IMR-90 (cell line): ENCODE data around the gene CCNJL. TPM values are rescaled to one million over a fixed set of nuclear protein-coding genes. Genes with fewer than 3 reads are reported as not detected.

Source experiments
- ATAC-seq: fragments of 200-7000 bp; cut with Tn5 transposase; 2 replicates; pipeline ENCODE4 v1.9.1; 2020; ENCODE audit warnings: low read depth, mild to moderate bottlenecking, moderate library complexity
- BruUV-seq: library from RNA; stranded (reverse); fragments of 400-500 nt; replicated peaks from 2 replicates; lab custom pipeline; 2021; lab: Mats Ljungman, UMichigan
- CTCF ChIA-PET: fragments of 300-600 bp; formaldehyde crosslinking; extraction: SDS; loops from one replicate; lab custom pipeline; 2021; ENCODE audit warnings: antibody characterized with exemption; lab: Yijun Ruan, JAX
- POLR2A ChIA-PET: fragments of 300-600 bp; sonication (Branson Sonifier 250); formaldehyde crosslinking; loops from one replicate; lab custom pipeline; 2022; ENCODE audit warnings: antibody characterized with exemption; ENCODE audit not compliant: unreplicated experiment; lab: Charles Lee
- DNase-seq: peaks from one replicate; pipeline ENCODE4 v3.0.0; 2013
- H2AFZ ChIP-seq: replicated peaks from 2 replicates; pipeline ENCODE3; 2013; ENCODE audit warnings: low read length, mild to moderate bottlenecking; ENCODE audit not compliant: poor library complexity
- H2AK5ac ChIP-seq: 2 replicates; pipeline ENCODE4 v1.6.1; 2013; ENCODE audit warnings: low read depth, low read length, inconsistent platforms
- H2AK9ac ChIP-seq: replicated peaks from 2 replicates; pipeline ENCODE3; 2013; ENCODE audit warnings: mild to moderate bottlenecking, low read depth, low read length, moderate library complexity; ENCODE audit not compliant: poor library complexity
- H2BK120ac ChIP-seq: 2 replicates; pipeline ENCODE4 v1.6.1; 2013; ENCODE audit warnings: low read depth, low read length, inconsistent platforms
- H2BK15ac ChIP-seq: 3 replicates; pipeline ENCODE4 v1.6.1; 2013; ENCODE audit warnings: low read depth, low read length, inconsistent platforms
- H2BK20ac ChIP-seq: 2 replicates; pipeline ENCODE4 v1.6.1; 2013; ENCODE audit warnings: low read depth, mild to moderate bottlenecking, inconsistent platforms, low read length, moderate library complexity
- H2BK5ac ChIP-seq: 2 replicates; pipeline ENCODE4 v1.6.1; 2013; ENCODE audit warnings: mild to moderate bottlenecking, low read depth, low read length, inconsistent platforms; ENCODE audit not compliant: poor library complexity, severe bottlenecking
- H3K14ac ChIP-seq: replicated peaks from 2 replicates; pipeline ENCODE4 v1.6.1; 2013; ENCODE audit warnings: low read depth, low read length, inconsistent platforms
- H3K18ac ChIP-seq: 2 replicates; pipeline ENCODE4 v1.6.1; 2013; ENCODE audit warnings: low read depth, low read length, control low read depth
- H3K23ac ChIP-seq: 2 replicates; pipeline ENCODE4 v1.6.1; 2013; ENCODE audit warnings: low read depth, low read length, inconsistent platforms
- H3K27ac ChIP-seq: 2 replicates; pipeline ENCODE4 v1.5.1; 2013; ENCODE audit warnings: mild to moderate bottlenecking, control low read depth, low read length; ENCODE audit not compliant: insufficient read depth
- H3K27me3 ChIP-seq: 2 replicates; pipeline ENCODE4 v1.6.1; 2013; ENCODE audit warnings: low read length; ENCODE audit not compliant: control insufficient read depth, insufficient read depth
- H3K36me3 ChIP-seq: 2 replicates; pipeline ENCODE4 v1.6.1; 2013; ENCODE audit warnings: low read length, mixed read lengths; ENCODE audit not compliant: control insufficient read depth, insufficient read depth
- H3K4ac ChIP-seq: 2 replicates; pipeline ENCODE4 v1.6.1; 2013; ENCODE audit warnings: low read depth, low read length, inconsistent platforms
- H3K4me1 ChIP-seq: 2 replicates; pipeline ENCODE4 v1.6.1; 2013; ENCODE audit warnings: low read length, mixed read lengths; ENCODE audit not compliant: control insufficient read depth, insufficient read depth
- H3K4me2 ChIP-seq: 2 replicates; pipeline ENCODE4 v1.6.1; 2013; ENCODE audit warnings: low read depth, mild to moderate bottlenecking, control low read depth, low read length, moderate library complexity
- H3K4me3 ChIP-seq: 2 replicates; pipeline ENCODE4 v1.5.1; 2013; ENCODE audit warnings: low read depth, mild to moderate bottlenecking, control low read depth, low read length, moderate library complexity; ENCODE audit not compliant: insufficient read depth
- H3K56ac ChIP-seq: 2 replicates; pipeline ENCODE4 v1.6.1; 2013; ENCODE audit warnings: low read length, inconsistent platforms; ENCODE audit not compliant: insufficient read depth; ENCODE audit errors: extremely low read depth
- H3K79me1 ChIP-seq, 2 experiments: 2 replicates each; pipeline ENCODE4 v1.6.1; 2013; ENCODE audit warnings: low read length in 2 of 2, inconsistent platforms in 1 of 2, low read depth in 1 of 2
- H3K9ac ChIP-seq: 2 replicates; pipeline ENCODE4 v1.6.1; 2013; ENCODE audit warnings: low read depth, low read length, control low read depth
- H3K9me1 ChIP-seq: 2 replicates; pipeline ENCODE4 v1.6.1; 2013; ENCODE audit warnings: low read length, inconsistent platforms; ENCODE audit not compliant: insufficient read depth
- H3K9me3 ChIP-seq: 2 replicates; pipeline ENCODE4 v1.6.1; 2013; ENCODE audit warnings: low read length; ENCODE audit not compliant: control insufficient read depth, insufficient read depth
- H4K20me1 ChIP-seq: 2 replicates; pipeline ENCODE4 v1.6.1; 2013; ENCODE audit warnings: low read length, inconsistent platforms; ENCODE audit not compliant: insufficient read depth
- H4K5ac ChIP-seq: 2 replicates; pipeline ENCODE4 v1.6.1; 2013; ENCODE audit warnings: mild to moderate bottlenecking, low read depth, low read length, control low read depth
- H4K8ac ChIP-seq, 2 experiments: 2 replicates each; pipeline ENCODE4 v1.6.1; 2013; ENCODE audit warnings: low read depth in 2 of 2, low read length in 2 of 2, control low read depth in 1 of 2, inconsistent platforms in 1 of 2
- H4K91ac ChIP-seq: 2 replicates; pipeline ENCODE4 v1.6.1; 2013; ENCODE audit warnings: low read depth, low read length, inconsistent platforms; ENCODE audit not compliant: insufficient read depth
- BHLHE40 ChIP-seq: fragments of 150-350 bp; IDR thresholded peaks from 2 replicates; pipeline ENCODE4 v1.6.1; 2016; ENCODE audit warnings: mild to moderate bottlenecking, low read depth, low read length
- FOS ChIP-seq: fragments of 150-350 bp; IDR thresholded peaks from 2 replicates; pipeline ENCODE4 v1.6.1; 2016; ENCODE audit warnings: low read depth, low read length
- MXI1 ChIP-seq: IDR thresholded peaks from 2 replicates; pipeline ENCODE4 v1.6.1; 2012; ENCODE audit warnings: low read depth, mild to moderate bottlenecking, low read length, moderate library complexity, borderline replicate concordance
- NFE2L2 ChIP-seq: fragments of 150-350 bp; IDR thresholded peaks from 2 replicates; pipeline ENCODE4 v1.6.1; 2016; ENCODE audit warnings: low read depth, mild to moderate bottlenecking, low read length
- POLR2A ChIP-seq: IDR thresholded peaks from 2 replicates; pipeline ENCODE4 v1.6.1; 2012; ENCODE audit warnings: mild to moderate bottlenecking, low read depth, low read length
- RFX5 ChIP-seq: IDR thresholded peaks from 2 replicates; pipeline ENCODE4 v1.8.0; 2012; ENCODE audit warnings: low read depth, mild to moderate bottlenecking, low read length, moderate library complexity
- SMC3 ChIP-seq: fragments of 150-350 bp; IDR thresholded peaks from 2 replicates; pipeline ENCODE4 v1.6.1; 2016; ENCODE audit warnings: low read depth, mild to moderate bottlenecking, antibody characterized with exemption, low read length, moderate library complexity
- USF2 ChIP-seq: fragments of 150-350 bp; IDR thresholded peaks from 2 replicates; pipeline ENCODE4 v1.6.1; 2017; ENCODE audit warnings: mild to moderate bottlenecking, antibody characterized with exemption, low read length, low read depth
- WGBS, 2 experiments: methylation state at CpG; one replicate each; pipeline versions ENCODE4 v1.1.5 to v1.1.7; 2013; ENCODE audit warnings: missing lambda C conversion rate in 2 of 2; ENCODE audit not compliant: insufficient read length in 1 of 2; ENCODE audit errors: extremely low coverage in 2 of 2; 5-methylcytosine and 5-hydroxymethylcytosine counted together
- dilution Hi-C: fragments of 300-500 bp; cut with HindIII; formaldehyde crosslinking; loops from one replicate; pipeline ENCODE4 v1.14.3; 2018; ENCODE audit warnings: low sequenced_read_pairs; ENCODE audit not compliant: unreplicated experiment
- in situ Hi-C: fragments of 300-500 bp; cut with MboI; formaldehyde crosslinking; loops from 3 replicates; pipeline ENCODE4 v1.14.3; 2019; ENCODE audit warnings: low sequenced_read_pairs, inconsistent platforms, mixed read lengths
- intact Hi-C: fragments of 100-400 bp; cut with micrococcal nuclease; formaldehyde crosslinking; loops from 2 replicates; pipeline ENCODE4 v1.10.0; 2022
- polyA plus RNA-seq, 3 experiments: library from polyadenylated mRNA; depleted of rRNA; stranded (reverse); fragments of >200 nt; gene quantifications; 2 replicates each; pipeline ENCODE4 v1.2.3, GENCODE V29; 2012; ENCODE audit warnings: low replicate concordance in 1 of 3
- total RNA-seq: library from RNA; depleted of rRNA; stranded (reverse); fragments of >200 nt; gene quantifications from 2 replicates; pipeline ENCODE4 v1.2.3, GENCODE V29; 2012
- TF ChIP-seq, protein P1 (sequence below): fragments of 150-350 bp; IDR thresholded peaks from 2 replicates; pipeline ENCODE4 v1.6.1; 2016; ENCODE audit warnings: low read depth, mild to moderate bottlenecking, low read length, moderate library complexity, borderline replicate concordance
- TF ChIP-seq, protein P2 (sequence below): conservative IDR thresholded peaks from 2 replicates; pipeline ENCODE4 v1.5.1; 2012; ENCODE audit warnings: mild to moderate bottlenecking, low read depth, low read length, improper control_type of control experiment

Gene CCNJL
- total and polyA plus RNA-seq, 2 of the 4 experiments (the other 2 are of a cell fraction), result 2.0 to 3.8 TPM

- no peak overlapping the region for H2AK5ac ChIP-seq
- H3K4me2 ChIP-seq, result no peak overlapping the region
- H3K23ac ChIP-seq, result no peak overlapping the region
- H2BK15ac ChIP-seq, result no peak overlapping the region
- no peaks in the 10 kb centered on the region for H3K27me3 ChIP-seq
- H3K9me1 ChIP-seq, result peaks cover 4% of the 10 kb centered on the region; the same call in 1 of the 2 replicates
- no peak overlapping the region for H3K4me3 ChIP-seq
- H4K91ac ChIP-seq, result no peak overlapping the region
- no peak overlapping the region for H2AFZ ChIP-seq
- in situ Hi-C loops, result no loop called here
- dilution Hi-C loops, result no loop called here
- no peak overlapping the region for H4K8ac ChIP-seq
- H3K27ac ChIP-seq, result no peak overlapping the region
- WGBS, 2 experiments, result 90% methylated on average over 2 of the region's 4 CpGs; no CpG with 5 or more reads in 1 of the 2 experiments
- peaks cover 23 to 28% of the 10 kb centered on the region in 2 experiments for H3K79me1 ChIP-seq
- no peak overlapping the region for H3K18ac ChIP-seq
- H3K9me3 ChIP-seq, result no peaks in the 10 kb centered on the region
- POLR2A ChIA-PET, result no interaction called here
- ATAC-seq (no peak), DNase-seq (no peak)
- H3K36me3 ChIP-seq, result no peaks in the 10 kb centered on the region
- no peaks in the 10 kb centered on the region; the same call in 1 of the 2 replicates for H4K20me1 ChIP-seq
- H3K56ac ChIP-seq, result no peak overlapping the region
- H3K9ac ChIP-seq, result no peak overlapping the region
- H3K14ac ChIP-seq, result no peak overlapping the region
- intact Hi-C loops, result no loop called here
- no peak overlapping the region for H2BK120ac ChIP-seq
- TF ChIP-seq NFE2L2 (no peak), FOS (no peak), USF2 (no peak), RFX5 (no peak), SMC3 (no peak), BHLHE40 (no peak), MXI1 (no peak), POLR2A (no peak)
- TF ChIP-seq, protein P1, sequence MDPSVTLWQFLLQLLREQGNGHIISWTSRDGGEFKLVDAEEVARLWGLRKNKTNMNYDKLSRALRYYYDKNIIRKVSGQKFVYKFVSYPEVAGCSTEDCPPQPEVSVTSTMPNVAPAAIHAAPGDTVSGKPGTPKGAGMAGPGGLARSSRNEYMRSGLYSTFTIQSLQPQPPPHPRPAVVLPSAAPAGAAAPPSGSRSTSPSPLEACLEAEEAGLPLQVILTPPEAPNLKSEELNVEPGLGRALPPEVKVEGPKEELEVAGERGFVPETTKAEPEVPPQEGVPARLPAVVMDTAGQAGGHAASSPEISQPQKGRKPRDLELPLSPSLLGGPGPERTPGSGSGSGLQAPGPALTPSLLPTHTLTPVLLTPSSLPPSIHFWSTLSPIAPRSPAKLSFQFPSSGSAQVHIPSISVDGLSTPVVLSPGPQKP, result no peak
- TF ChIP-seq, protein P2, sequence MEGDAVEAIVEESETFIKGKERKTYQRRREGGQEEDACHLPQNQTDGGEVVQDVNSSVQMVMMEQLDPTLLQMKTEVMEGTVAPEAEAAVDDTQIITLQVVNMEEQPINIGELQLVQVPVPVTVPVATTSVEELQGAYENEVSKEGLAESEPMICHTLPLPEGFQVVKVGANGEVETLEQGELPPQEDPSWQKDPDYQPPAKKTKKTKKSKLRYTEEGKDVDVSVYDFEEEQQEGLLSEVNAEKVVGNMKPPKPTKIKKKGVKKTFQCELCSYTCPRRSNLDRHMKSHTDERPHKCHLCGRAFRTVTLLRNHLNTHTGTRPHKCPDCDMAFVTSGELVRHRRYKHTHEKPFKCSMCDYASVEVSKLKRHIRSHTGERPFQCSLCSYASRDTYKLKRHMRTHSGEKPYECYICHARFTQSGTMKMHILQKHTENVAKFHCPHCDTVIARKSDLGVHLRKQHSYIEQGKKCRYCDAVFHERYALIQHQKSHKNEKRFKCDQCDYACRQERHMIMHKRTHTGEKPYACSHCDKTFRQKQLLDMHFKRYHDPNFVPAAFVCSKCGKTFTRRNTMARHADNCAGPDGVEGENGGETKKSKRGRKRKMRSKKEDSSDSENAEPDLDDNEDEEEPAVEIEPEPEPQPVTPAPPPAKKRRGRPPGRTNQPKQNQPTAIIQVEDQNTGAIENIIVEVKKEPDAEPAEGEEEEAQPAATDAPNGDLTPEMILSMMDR, result no peak
- H2BK20ac ChIP-seq, result no peak overlapping the region
- H3K4me1 ChIP-seq, result no peaks in the 10 kb centered on the region; the same call in 1 of the 2 replicates
- no TSS peak for BruUV-seq
- no peak overlapping the region for H4K5ac ChIP-seq
- no peak overlapping the region for H2AK9ac ChIP-seq
- CTCF ChIA-PET, result no interaction called here
- H2BK5ac ChIP-seq, result no peak overlapping the region
- no peak overlapping the region for H3K4ac ChIP-seq
These were observed 15.9 kb downstream of the CCNJL start for GRCh38 chr5:160296496-160296895.
